ENCODE data around the gene RAB38. TPM values are rescaled to one million over a fixed set of nuclear protein-coding genes. Genes with fewer than 3 reads are reported as not detected.

Gene RAB38
- 13.5 and 17.1 TPM in 2 replicates for total RNA-seq (2014; rRNA removed; shearing (Covaris generic))

GRCh38 chr11:88174709-88175568, at the start of gene RAB38:
RAB38 (minus strand) TSS chr11:88175443; CDS start chr11:88175384, 59 bp downstream.
- DNase-seq (ENCODE audit: low read depth): peak; percentile 85

GRCh38 chr11:88213406-88213805, 38.2 kb upstream of the RAB38 start:
- no peak for DNase-seq (ENCODE audit: low read depth)

- no peak for DNase-seq (ENCODE audit: low read depth)
These were observed 37.1 kb upstream of the RAB38 start for GRCh38 chr11:88212300-88212699.

- no peak for DNase-seq (ENCODE audit: low read depth)
These were observed 33.5 kb upstream of the RAB38 start for GRCh38 chr11:88208745-88209144.

- DNase-seq (ENCODE audit: low read depth): no peak
These were observed 31.5 kb upstream of the RAB38 start for GRCh38 chr11:88206751-88207150.

GRCh38 chr11:88204353-88204752, 29.1 kb upstream of the RAB38 start:
- no peak for DNase-seq (ENCODE audit: low read depth)

- no peak for DNase-seq (ENCODE audit: low read depth)
These were observed 28.4 kb upstream of the RAB38 start for GRCh38 chr11:88203604-88204003.

- DNase-seq (ENCODE audit: low read depth): no peak
These were observed 27.3 kb upstream of the RAB38 start for GRCh38 chr11:88202498-88202897.

GRCh38 chr11:88196393-88196792, 21.1 kb upstream of the RAB38 start:
- no peak for DNase-seq (ENCODE audit: low read depth)

GRCh38 chr11:88195908-88196307, 20.7 kb upstream of the RAB38 start:
- DNase-seq (ENCODE audit: low read depth): no peak

- DNase-seq (ENCODE audit: low read depth): no peak
These were observed 19.7 kb upstream of the RAB38 start for GRCh38 chr11:88194990-88195389.

GRCh38 chr11:88193278-88193677, 18.0 kb upstream of the RAB38 start:
- DNase-seq (ENCODE audit: low read depth): no peak

GRCh38 chr11:88188932-88189253, 13.7 kb upstream of the RAB38 start:
- DNase-seq (ENCODE audit: low read depth): no peak

- no peak for DNase-seq (ENCODE audit: low read depth)
These were observed 13.1 kb upstream of the RAB38 start for GRCh38 chr11:88188251-88188931.

GRCh38 chr11:88183233-88183632, 8.0 kb upstream of the RAB38 start:
- no peak for DNase-seq (ENCODE audit: low read depth)

GRCh38 chr11:88181776-88182175, 6.5 kb upstream of the RAB38 start:
- DNase-seq (ENCODE audit: low read depth): no peak

GRCh38 chr11:88179971-88180629, 4.9 kb upstream of the RAB38 start:
- DNase-seq (ENCODE audit: low read depth): no peak

GRCh38 chr11:88179141-88179540, 3.9 kb upstream of the RAB38 start:
- peak; percentile 41 for DNase-seq (ENCODE audit: low read depth)

GRCh38 chr11:88178191-88178590, 2.9 kb upstream of the RAB38 start:
- DNase-seq (ENCODE audit: low read depth): no peak

GRCh38 chr11:88175569-88176075, 379 bp upstream of the RAB38 start:
- DNase-seq (ENCODE audit: low read depth): peak; percentile 30

- no peak for DNase-seq (ENCODE audit: low read depth)
These were observed 1.3 kb downstream of the RAB38 start for GRCh38 chr11:88173956-88174355.

- peak; percentile 38 for DNase-seq (ENCODE audit: low read depth)
These were observed 3.3 kb downstream of the RAB38 start for GRCh38 chr11:88171982-88172381.

Data from RPMI7951 (cell line).